ENCODE results near the gene OCA2. TPM values are rescaled to one million over a fixed set of nuclear protein-coding genes. Genes with fewer than 3 reads are reported as not detected.

Gene OCA2
- total RNA-seq, 1 donor from 2014 or later: 1.7 TPM

DNA sequence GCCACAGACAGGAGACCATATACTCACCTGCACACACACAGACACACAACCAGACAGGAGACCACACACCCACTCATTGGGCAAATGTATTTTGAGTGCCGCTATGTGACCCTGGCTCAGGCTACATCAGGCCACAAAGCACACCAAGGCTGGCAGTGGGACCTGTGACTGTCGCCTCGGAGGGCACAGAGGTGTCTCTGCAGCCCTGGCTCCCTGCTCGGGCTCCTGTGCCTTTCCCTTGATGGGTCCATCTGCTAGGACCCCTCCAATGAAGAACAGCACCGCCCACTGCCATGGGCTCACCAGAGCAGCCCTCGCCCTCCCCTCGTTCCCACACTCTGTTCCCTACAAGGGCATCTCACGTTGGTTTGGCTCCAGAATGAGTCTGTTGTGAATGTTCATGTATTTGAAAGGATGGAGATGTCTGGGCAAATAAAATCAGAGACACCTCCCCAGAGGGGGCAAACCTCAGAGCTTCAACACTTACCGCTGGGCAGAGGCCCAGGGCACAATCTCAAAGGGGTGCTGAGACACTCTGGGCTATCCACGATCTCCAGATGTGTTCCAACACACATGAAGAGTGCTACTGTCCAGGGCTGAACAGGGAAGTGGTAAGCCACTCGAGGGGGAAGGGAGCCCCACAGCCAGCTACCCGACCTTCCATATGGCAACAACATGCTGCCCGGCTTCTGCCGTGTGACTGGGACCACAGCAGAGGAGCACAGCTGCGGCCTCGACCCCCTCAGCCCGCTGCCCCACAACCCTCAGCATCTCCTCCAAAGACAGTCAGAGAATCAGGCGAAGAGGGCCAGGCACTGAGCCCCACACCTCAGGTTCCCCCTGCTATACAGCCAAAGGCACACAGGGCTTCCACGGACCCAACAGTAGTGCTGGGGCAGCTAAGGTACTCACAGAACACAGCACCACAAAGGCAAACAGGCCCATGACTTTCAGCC lies 74.9 kb downstream of the OCA2 start:
- no peak for DNase-seq
- Mint-ChIP-seq H3K27ac (ENCODE audit: unreplicated experiment) (no peak overlapping the region), H3K4me1 (ENCODE audit: low read depth, unreplicated experiment) (peaks cover 3% of the 10 kb centered on the region), H3K4me3 (ENCODE audit: unreplicated experiment) (no peak overlapping the region), H3K9me3 (ENCODE audit: unreplicated experiment) (peaks cover 8% of the 10 kb centered on the region), H3K36me3 (ENCODE audit: unreplicated experiment) (no peaks in the 10 kb centered on the region), H3K27me3 (ENCODE audit: unreplicated experiment) (peaks cover 5% of the 10 kb centered on the region)
- TF ChIP-seq, protein P1, sequence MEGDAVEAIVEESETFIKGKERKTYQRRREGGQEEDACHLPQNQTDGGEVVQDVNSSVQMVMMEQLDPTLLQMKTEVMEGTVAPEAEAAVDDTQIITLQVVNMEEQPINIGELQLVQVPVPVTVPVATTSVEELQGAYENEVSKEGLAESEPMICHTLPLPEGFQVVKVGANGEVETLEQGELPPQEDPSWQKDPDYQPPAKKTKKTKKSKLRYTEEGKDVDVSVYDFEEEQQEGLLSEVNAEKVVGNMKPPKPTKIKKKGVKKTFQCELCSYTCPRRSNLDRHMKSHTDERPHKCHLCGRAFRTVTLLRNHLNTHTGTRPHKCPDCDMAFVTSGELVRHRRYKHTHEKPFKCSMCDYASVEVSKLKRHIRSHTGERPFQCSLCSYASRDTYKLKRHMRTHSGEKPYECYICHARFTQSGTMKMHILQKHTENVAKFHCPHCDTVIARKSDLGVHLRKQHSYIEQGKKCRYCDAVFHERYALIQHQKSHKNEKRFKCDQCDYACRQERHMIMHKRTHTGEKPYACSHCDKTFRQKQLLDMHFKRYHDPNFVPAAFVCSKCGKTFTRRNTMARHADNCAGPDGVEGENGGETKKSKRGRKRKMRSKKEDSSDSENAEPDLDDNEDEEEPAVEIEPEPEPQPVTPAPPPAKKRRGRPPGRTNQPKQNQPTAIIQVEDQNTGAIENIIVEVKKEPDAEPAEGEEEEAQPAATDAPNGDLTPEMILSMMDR (IDR thresholded peaks at IDR 0.05; ENCODE audit: partially characterized antibody, unreplicated experiment): no peak

- no peak for DNase-seq
- H3K4me3 Mint-ChIP-seq (ENCODE audit: unreplicated experiment): no peak overlapping the region
- H3K4me1 Mint-ChIP-seq (ENCODE audit: low read depth, unreplicated experiment): peaks cover 3% of the 10 kb centered on the region
- no peaks in the 10 kb centered on the region for H3K36me3 Mint-ChIP-seq (ENCODE audit: unreplicated experiment)
- TF ChIP-seq, protein P1 (IDR thresholded peaks at IDR 0.05; ENCODE audit: partially characterized antibody, unreplicated experiment): no peak
- peaks cover 5% of the 10 kb centered on the region for H3K27me3 Mint-ChIP-seq (ENCODE audit: unreplicated experiment)
- no peak overlapping the region for H3K27ac Mint-ChIP-seq (ENCODE audit: unreplicated experiment)
- H3K9me3 Mint-ChIP-seq (ENCODE audit: unreplicated experiment): peaks cover 8% of the 10 kb centered on the region
Observed at GRCh38 chr15:28023422-28023821, 75.7 kb downstream of the OCA2 start.

DNA sequence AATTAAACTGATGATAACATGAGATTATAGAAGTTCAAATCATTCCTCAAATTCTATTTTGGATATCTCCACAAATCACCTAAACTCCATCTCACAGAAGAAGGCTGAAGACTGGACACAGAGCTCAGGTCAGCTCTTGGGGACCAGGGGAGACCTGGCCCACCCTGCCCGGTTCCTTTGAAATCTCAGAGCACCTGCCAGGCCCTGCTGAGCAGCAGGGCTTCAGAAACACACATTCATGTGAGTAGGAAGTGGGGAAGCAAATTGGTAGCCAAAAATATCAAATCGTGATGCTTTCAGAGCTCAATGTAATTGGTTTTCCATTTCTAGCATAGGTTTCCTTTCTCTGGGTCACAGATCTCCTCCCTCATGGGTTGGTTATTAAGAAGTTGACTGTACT lies 76.2 kb downstream of the OCA2 start:
- no peaks in the 10 kb centered on the region for H3K36me3 Mint-ChIP-seq (ENCODE audit: unreplicated experiment)
- H3K4me1 Mint-ChIP-seq (ENCODE audit: low read depth, unreplicated experiment): peaks cover 4% of the 10 kb centered on the region
- H3K9me3 Mint-ChIP-seq (ENCODE audit: unreplicated experiment): peaks cover 8% of the 10 kb centered on the region
- no peak for DNase-seq
- H3K4me3 Mint-ChIP-seq (ENCODE audit: unreplicated experiment): no peak overlapping the region
- TF ChIP-seq, protein P1 (IDR thresholded peaks at IDR 0.05; ENCODE audit: partially characterized antibody, unreplicated experiment): no peak
- no peak overlapping the region for H3K27ac Mint-ChIP-seq (ENCODE audit: unreplicated experiment)
- H3K27me3 Mint-ChIP-seq (ENCODE audit: unreplicated experiment): peaks cover 5% of the 10 kb centered on the region

- TF ChIP-seq, protein P1 (IDR thresholded peaks at IDR 0.05; ENCODE audit: partially characterized antibody, unreplicated experiment): no peak
- Mint-ChIP-seq H3K4me1 (ENCODE audit: low read depth, unreplicated experiment) (peaks cover 5% of the 10 kb centered on the region), H3K27me3 (ENCODE audit: unreplicated experiment) (peaks cover 5% of the 10 kb centered on the region), H3K36me3 (ENCODE audit: unreplicated experiment) (no peaks in the 10 kb centered on the region), H3K27ac (ENCODE audit: unreplicated experiment) (no peak overlapping the region), H3K9me3 (ENCODE audit: unreplicated experiment) (peaks cover 8% of the 10 kb centered on the region), H3K4me3 (ENCODE audit: unreplicated experiment) (no peak overlapping the region)
- no peak for DNase-seq
Observed at GRCh38 chr15:28022181-28022580, 76.9 kb downstream of the OCA2 start.

All from glutamatergic neuron (in vitro differentiated cells).